ENCODE results near the gene HDHD5.

Gene HDHD5

GRCh38 chr22:17108256-17109112, 50.6 kb downstream of the HDHD5 start:
- FAIRE-seq (no peak), DNase-seq (ENCODE audit: insufficient read length, low spot score) (no peak)

GRCh38 chr22:17107547-17107810, 51.6 kb downstream of the HDHD5 start:
- DNase-seq (ENCODE audit: insufficient read length, low spot score) (no peak), FAIRE-seq (no peak)

GRCh38 chr22:17106785-17107546, 52.1 kb downstream of the HDHD5 start:
- FAIRE-seq: no peak
- DNase-seq (ENCODE audit: insufficient read length, low spot score): no peak

- no peak for FAIRE-seq
- DNase-seq (ENCODE audit: insufficient read length, low spot score): no peak
These were observed 52.8 kb downstream of the HDHD5 start for GRCh38 chr22:17106161-17106784.

GRCh38 chr22:17105143-17106129, 53.6 kb downstream of the HDHD5 start:
- FAIRE-seq (no peak), DNase-seq (ENCODE audit: insufficient read length, low spot score) (no peak)

- DNase-seq (ENCODE audit: insufficient read length, low spot score): no peak
- no peak for FAIRE-seq
These were observed 54.6 kb downstream of the HDHD5 start for GRCh38 chr22:17104336-17104935.

- FAIRE-seq (no peak), DNase-seq (ENCODE audit: insufficient read length, low spot score) (no peak)
These were observed 55.7 kb downstream of the HDHD5 start for GRCh38 chr22:17103351-17103750.

GRCh38 chr22:17102297-17102667, 56.8 kb downstream of the HDHD5 start:
- DNase-seq (ENCODE audit: insufficient read length, low spot score) (no peak), FAIRE-seq (no peak)

- DNase-seq (ENCODE audit: insufficient read length, low spot score) (no peak), FAIRE-seq (no peak)
These were observed 57.4 kb downstream of the HDHD5 start for GRCh38 chr22:17101475-17102296.

GRCh38 chr22:17100621-17101020, 58.5 kb downstream of the HDHD5 start:
- FAIRE-seq (no peak), DNase-seq (ENCODE audit: insufficient read length, low spot score) (no peak)

GRCh38 chr22:17098379-17098819, 60.7 kb downstream of the HDHD5 start:
- FAIRE-seq (no peak), DNase-seq (ENCODE audit: insufficient read length, low spot score) (no peak)

- FAIRE-seq (no peak), DNase-seq (ENCODE audit: insufficient read length, low spot score) (no peak)
These were observed 61.4 kb downstream of the HDHD5 start for GRCh38 chr22:17097701-17098100.

GRCh38 chr22:17097062-17097461, 62.0 kb downstream of the HDHD5 start:
- DNase-seq (ENCODE audit: insufficient read length, low spot score): no peak

GRCh38 chr22:17096071-17096470, 63.0 kb downstream of the HDHD5 start:
- FAIRE-seq (no peak), DNase-seq (ENCODE audit: insufficient read length, low spot score) (no peak)

More at GRCh38 chr22:17097062-17097461, 62.0 kb downstream of the HDHD5 start:
- no peak for FAIRE-seq

GRCh38 chr22:17095538-17095937, 63.5 kb downstream of the HDHD5 start:
- DNase-seq (ENCODE audit: insufficient read length, low spot score) (no peak), FAIRE-seq (no peak)

- DNase-seq (ENCODE audit: insufficient read length, low spot score): no peak
These were observed 66.0 kb downstream of the HDHD5 start for GRCh38 chr22:17093081-17093480.

GRCh38 chr22:17091851-17092250, 67.2 kb downstream of the HDHD5 start:
- DNase-seq (ENCODE audit: insufficient read length, low spot score) (no peak), FAIRE-seq (no peak)

More at GRCh38 chr22:17093081-17093480, 66.0 kb downstream of the HDHD5 start:
- no peak for FAIRE-seq

- FAIRE-seq (no peak), DNase-seq (ENCODE audit: insufficient read length, low spot score) (no peak)
These were observed 68.5 kb downstream of the HDHD5 start for GRCh38 chr22:17090550-17090949.

Data from HTR-8/SVneo (cell line).